ENCODE data around the gene PPM1H.

- no peak for TF ChIP-seq CTCF (IDR thresholded peaks at IDR 0.05)
- no peak for TF ChIP-seq POLR2A (IDR thresholded peaks at IDR 0.05)
Observed at GRCh38 chr12:62763861-62764645, 170.9 kb downstream of the PPM1H start.
